Measurements from ENCODE around the gene BANP. TPM values are rescaled to one million over a fixed set of nuclear protein-coding genes. Genes with fewer than 3 reads are reported as not detected.
A peak's percentile ranks its signal among the peaks of the same experiment; 100 is the strongest.

The BANP gene
- total RNA-seq, 1 experiment from 2014 or later: 18.4 TPM

DNA sequence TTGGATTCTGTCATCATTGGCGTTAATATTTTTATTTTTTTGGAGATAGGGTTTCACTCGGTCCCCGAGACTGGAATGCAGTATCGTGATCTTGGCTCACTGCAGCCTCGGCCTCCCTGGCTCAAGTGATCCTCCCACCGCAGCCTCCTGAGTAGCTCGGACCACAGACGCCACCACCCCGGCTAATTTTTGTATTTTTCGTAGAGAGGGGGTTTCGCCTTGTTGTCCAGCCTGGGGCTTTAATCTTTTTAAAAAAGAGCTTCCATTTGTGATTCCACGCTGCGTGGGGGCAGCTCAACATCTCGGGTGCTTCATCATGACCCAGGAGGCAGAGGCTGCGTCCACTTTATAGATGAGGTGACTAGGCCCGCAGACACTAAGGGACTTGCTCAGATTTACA lies 1.5 kb downstream of the BANP start:
- DNase-seq: no peak
- no peaks in the 10 kb centered on the region for H3K4me1 ChIP-seq
- no peak overlapping the region; the same call in 1 of the 2 replicates for H3K4me3 ChIP-seq
- H3K36me3 ChIP-seq: peaks cover 3% of the 10 kb centered on the region
- H3K27ac ChIP-seq: no peak overlapping the region
- no peaks in the 10 kb centered on the region for H3K9me3 ChIP-seq (replicated peaks)
- H3K27me3 ChIP-seq: no peaks in the 10 kb centered on the region

DNA sequence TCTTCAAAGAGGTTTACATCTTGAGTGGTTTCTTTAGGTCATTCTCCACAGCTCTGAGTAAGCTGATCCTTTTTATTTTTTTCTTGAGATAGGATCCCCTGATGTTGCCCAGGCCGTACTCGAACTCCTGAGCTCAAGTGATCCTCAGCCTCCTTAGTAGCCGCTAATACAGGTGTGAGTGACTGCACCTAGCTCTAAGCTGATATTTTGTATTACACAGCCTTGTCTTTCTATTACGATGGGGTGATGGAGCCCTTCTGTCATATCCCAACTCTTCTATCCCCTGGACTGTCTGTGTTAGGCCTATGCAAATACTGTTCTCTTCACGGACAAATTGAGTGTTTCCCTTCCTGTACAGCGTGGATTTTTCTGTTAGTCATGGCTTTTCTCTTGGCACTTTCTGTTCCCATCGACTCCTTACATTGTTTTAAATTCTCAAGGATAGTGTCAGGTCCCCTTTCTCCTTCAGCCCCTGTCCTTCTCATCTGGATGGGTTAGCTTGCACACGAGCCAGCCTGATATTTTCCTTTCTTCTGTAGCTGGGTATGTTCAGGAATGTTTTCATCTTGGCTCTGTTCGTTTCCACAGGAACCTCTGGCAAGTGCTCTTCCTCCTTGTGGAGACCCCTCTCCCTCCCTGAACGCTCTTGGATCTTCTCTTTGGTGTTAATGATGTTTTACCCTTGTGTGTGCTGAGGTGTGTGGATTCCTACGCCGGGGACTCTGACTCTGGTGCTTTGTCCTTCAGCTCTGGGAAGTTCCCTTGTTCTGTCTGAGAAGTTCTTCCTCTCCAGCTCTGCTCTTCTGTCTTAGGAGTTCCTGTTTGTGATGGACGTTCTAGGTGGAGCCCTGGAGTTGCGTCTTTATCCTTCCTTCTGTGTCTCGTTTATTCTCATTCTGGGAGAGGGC lies 2.3 kb downstream of the BANP start:
- Histone ChIP-seq H3K27ac (no peak overlapping the region), H3K27me3 (no peaks in the 10 kb centered on the region), H3K4me3 (no peak overlapping the region), H3K9me3 (replicated peaks) (no peaks in the 10 kb centered on the region), H3K4me1 (no peaks in the 10 kb centered on the region), H3K36me3 (peaks cover 3% of the 10 kb centered on the region)
- DNase-seq: no peak

DNA sequence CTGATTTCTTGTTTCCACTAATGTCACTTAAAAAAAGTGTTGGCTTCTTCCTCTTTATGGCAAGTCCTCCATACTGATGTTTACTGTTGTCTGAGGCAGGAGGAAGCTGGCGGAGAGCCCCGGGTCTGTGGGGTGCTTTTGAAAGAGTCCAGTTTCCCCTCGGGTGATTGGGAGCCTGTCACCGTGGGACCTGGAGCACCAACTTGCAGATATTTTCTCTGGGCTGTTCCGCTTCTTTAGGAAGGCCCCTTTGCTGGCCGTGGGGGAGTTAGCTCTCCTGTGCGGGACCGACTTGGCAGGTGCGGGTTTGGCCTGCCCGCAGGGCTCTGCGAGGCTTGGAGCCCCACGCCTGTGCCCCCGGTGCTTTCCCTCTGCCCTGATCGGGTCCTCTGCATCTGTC lies 3.1 kb downstream of the BANP start:
- Histone ChIP-seq H3K27ac (no peak overlapping the region), H3K4me1 (no peaks in the 10 kb centered on the region), H3K27me3 (no peaks in the 10 kb centered on the region), H3K4me3 (no peak overlapping the region), H3K9me3 (replicated peaks) (no peaks in the 10 kb centered on the region), H3K36me3 (peaks cover 3% of the 10 kb centered on the region)
- no peak for DNase-seq

DNA sequence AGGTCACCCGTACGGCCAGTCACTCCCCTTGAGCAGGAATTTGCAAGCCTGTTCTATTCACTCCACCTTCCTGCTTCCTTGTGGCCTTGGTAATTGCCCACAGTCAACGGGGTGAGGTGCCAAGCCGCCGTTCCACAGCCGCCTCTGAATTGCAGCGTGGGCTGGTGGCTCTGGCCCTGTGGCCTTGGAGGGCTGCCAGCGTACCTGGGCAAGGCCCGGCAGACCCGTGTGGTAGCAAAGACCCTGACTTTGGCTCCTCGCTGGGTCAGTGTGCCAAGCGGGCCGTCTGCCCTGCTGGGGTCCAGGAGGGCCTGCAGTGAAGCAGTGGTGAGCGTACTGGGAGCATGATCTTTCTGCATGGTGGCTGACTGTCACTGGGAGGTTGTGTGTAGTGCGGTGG lies 3.6 kb downstream of the BANP start:
- DNase-seq: no peak
- Histone ChIP-seq H3K27me3 (no peaks in the 10 kb centered on the region), H3K36me3 (peaks cover 3% of the 10 kb centered on the region), H3K9me3 (replicated peaks) (no peaks in the 10 kb centered on the region), H3K27ac (no peak overlapping the region), H3K4me1 (no peaks in the 10 kb centered on the region), H3K4me3 (no peak overlapping the region)

DNA sequence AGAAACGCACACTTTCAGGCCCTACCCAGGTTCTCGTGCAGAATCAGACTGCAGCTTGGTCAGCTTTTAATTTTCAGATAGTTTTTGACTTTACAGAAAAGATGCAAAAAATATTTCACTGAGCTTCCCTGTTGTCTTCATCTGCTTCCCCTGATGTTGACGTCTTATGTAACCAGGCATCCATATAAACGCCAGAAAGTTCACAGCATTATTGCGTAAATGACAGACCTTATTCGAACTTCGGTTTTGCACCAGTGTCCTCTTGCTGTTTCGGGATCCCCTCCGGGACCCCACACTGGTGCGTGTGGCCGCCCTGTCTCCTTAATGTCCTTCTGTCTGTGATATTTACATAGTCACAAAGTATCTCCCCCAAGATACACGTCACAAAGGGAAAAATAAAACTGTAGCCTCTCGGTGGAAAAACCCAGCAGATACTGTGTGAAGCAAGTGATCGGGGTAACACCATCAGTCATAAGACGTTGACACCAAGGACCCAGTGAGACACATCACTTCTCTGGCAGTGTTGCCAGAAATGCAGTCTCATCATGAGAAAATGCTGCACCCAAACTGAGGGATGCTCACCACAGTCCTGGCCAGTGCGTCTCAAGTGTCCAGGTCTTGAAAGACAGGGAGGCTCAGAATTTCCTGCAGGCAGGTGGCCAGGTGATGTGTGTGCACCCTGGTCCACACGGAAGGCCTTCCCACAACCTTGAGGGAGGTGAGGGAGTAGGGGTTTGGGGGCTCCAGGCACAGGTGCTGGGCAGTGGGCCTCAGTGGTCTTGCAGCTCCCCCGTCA lies 4.3 kb downstream of the BANP start:
- H3K27ac ChIP-seq: no peak overlapping the region
- DNase-seq: no peak
- H3K4me1 ChIP-seq: no peaks in the 10 kb centered on the region
- H3K27me3 ChIP-seq: no peaks in the 10 kb centered on the region
- H3K36me3 ChIP-seq: peaks cover 3% of the 10 kb centered on the region
- no peak overlapping the region for H3K4me3 ChIP-seq
- no peaks in the 10 kb centered on the region for H3K9me3 ChIP-seq (replicated peaks)

DNA sequence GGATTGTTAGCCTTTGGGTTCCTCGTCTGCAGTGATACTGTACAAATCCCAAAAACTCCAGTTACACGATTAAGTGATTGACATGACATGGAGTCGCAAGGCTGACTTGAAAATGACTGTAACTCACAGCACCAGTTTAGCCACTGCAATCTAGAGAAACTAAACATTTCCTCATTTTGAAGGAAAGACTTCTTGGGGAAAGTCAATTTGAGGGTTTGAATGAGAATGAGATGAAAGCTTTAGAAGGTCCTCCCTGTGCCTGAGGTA lies 4.8 kb downstream of the BANP start:
- no peak for DNase-seq
- Histone ChIP-seq H3K4me1 (no peaks in the 10 kb centered on the region), H3K9me3 (replicated peaks) (no peaks in the 10 kb centered on the region), H3K36me3 (peaks cover 3% of the 10 kb centered on the region), H3K27me3 (no peaks in the 10 kb centered on the region), H3K27ac (no peak overlapping the region), H3K4me3 (no peak overlapping the region)

DNA sequence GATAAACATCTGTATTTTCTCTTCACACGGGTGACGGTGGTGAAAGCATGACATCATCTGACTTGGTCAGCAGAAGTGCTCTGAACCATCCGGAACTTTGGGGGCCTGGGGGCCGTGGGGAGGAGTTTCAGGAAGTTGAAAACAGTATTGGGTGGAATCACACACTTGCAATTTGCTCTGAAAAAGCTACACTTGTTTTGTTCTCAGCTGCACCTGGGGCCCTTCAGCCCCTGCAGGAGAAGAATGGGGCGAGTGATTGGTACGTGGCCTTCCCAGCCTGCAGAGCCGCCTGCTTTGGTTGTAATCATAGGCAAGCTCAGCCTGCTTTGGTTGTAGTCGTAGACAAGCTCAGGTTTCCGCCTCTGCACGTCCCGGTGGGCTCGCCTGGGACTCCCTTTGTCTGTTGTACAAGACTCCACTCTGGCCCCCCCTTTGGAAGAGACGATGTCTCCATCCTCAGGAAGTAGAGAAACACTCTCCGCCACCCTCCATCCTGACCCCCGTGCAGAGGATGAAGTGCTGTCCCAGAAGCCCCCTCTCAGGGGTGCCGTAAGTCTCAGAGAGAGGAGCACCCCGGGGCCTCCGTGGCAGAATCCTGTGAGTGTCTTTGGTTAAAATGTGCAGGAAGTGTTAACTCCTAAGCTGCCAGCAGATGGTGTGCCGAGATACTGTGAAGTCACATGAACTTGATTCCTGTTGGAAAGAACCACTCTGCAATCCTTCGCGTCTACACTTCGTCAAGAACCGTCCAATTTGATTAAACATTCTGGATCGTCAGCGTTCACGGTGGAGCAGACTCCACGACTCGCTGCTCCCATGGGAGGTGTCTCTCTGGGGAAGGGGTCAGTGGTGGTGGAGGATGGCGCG lies 5.4 kb downstream of the BANP start:
- peaks cover 3% of the 10 kb centered on the region for H3K36me3 ChIP-seq
- no peak overlapping the region for H3K4me3 ChIP-seq
- no peak overlapping the region for H3K27ac ChIP-seq
- H3K4me1 ChIP-seq: no peaks in the 10 kb centered on the region
- peak in 1 of 2 experiments; percentile 25 for DNase-seq
- no peaks in the 10 kb centered on the region for H3K27me3 ChIP-seq
- H3K9me3 ChIP-seq (replicated peaks): no peaks in the 10 kb centered on the region

DNA sequence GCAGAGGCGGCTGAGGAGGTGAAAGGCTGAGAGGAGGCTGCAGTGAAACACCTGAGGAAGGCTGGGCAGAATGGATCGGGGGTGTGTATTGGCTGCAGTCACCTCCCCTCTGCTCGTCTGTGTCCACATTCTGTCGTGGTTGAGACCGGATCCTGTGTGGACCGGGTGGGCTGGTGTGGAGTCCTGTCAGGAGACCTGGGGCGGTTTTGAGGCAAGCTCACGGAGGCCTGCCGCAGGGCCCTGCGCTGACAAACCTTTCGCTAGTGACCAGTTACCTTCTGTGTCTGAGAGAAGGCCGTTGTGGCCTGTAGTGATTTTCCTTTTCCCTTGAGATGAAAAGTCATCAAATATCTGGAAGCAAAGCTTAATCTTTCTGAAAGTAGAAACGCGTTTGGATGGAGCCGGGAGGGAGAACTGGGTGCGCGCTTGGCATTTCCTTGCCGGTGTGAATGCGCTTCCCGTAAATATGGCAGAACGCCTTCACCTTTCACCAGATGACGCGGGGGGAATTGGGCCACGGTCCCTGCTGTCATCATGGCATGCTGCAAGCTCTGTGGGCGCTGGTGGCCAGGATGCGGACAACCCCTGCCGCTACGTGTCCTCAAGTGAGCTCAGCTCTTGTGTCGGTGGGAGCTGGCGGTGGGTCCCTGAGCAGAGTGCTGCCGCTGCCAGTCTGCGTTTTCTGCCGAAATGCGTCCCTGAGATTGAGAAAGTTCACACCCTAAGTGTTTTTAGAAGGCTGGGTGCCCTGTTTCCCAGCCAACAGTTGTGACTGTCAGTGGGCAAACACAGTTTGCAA lies 6.3 kb downstream of the BANP start:
- no peaks in the 10 kb centered on the region for H3K27me3 ChIP-seq
- H3K9me3 ChIP-seq (replicated peaks): no peaks in the 10 kb centered on the region
- H3K27ac ChIP-seq: no peak overlapping the region
- H3K4me3 ChIP-seq: no peak overlapping the region
- DNase-seq: no peak
- no peaks in the 10 kb centered on the region for H3K4me1 ChIP-seq
- peaks cover 3% of the 10 kb centered on the region for H3K36me3 ChIP-seq

DNA sequence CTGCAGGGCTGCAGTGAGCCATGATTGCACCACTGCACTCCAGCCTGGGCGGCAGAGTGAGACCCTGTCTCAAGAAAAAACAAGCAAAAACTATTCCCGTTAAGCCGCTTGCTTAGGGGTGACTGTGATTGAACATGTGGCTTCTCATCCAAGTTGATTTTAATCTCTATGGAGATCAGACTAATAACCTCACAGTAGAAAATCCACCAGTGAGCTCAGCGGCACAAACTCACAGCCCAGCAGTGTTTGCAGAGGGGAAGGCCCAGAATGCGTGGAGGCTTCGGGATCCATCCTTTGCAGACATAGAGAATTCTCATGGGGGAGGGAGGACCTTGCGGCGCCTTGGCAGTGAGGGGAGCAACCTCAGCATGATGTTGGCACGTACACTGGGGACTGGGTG lies 7.4 kb downstream of the BANP start:
- H3K9me3 ChIP-seq (replicated peaks): no peaks in the 10 kb centered on the region
- no peak overlapping the region for H3K4me3 ChIP-seq
- no peaks in the 10 kb centered on the region for H3K27me3 ChIP-seq
- no peaks in the 10 kb centered on the region for H3K4me1 ChIP-seq
- no peak for DNase-seq
- no peak overlapping the region for H3K27ac ChIP-seq
- peaks cover 3% of the 10 kb centered on the region for H3K36me3 ChIP-seq

DNA sequence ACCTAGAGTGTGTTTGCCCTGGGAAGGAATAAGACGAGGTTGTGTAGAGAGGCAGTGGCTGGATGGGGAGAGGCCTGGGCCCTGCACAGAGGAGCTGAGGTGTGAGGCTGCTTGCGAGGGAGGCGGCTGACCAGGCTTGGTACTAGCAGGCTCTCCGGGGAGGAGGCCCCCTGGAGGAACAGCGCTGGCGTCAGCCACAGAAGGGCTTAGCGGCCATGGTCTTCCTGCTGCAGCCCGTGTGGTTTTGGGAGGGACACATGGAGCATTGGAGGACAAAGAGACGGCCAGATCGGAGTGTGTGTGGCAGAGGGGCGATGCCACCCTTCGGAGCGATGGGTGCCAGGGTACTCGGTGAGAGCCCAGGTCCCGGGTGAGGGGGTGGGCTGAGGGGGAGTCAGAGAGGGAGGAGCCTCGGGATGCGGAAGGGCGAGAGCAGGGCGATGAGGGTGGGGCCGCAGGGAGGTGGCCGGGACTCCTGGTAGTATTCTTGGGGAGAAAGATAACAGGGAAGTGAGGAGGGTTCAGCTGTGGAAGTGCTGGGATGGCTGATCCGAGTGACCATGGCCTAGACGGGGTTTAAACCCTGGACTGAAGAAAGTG lies 8.3 kb downstream of the BANP start:
- no peak for DNase-seq
- Histone ChIP-seq H3K36me3 (peaks cover 3% of the 10 kb centered on the region), H3K9me3 (replicated peaks) (no peaks in the 10 kb centered on the region), H3K4me1 (no peaks in the 10 kb centered on the region), H3K27me3 (no peaks in the 10 kb centered on the region), H3K4me3 (no peak overlapping the region), H3K27ac (no peak overlapping the region)

DNA sequence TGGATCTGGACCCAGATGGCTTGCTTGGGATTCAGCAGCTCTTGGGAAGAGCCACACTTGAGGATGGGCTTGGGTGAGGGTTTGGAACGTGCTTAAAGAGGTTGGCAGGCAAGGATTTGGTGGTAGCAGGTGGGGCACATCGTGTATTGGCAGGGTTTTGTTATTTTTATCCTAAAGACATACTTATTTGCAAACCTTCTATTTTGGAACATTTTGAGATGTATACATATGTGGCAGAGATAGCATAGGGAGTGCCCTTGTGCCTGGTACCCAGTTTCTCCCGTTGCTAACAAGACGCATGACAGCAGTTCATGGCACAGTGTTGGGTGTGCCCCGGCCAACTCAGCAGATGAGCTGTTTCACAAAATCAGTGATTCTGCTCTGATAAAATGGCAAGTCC lies 9.1 kb downstream of the BANP start:
- Histone ChIP-seq H3K27ac (no peak overlapping the region), H3K36me3 (peaks cover 3% of the 10 kb centered on the region), H3K4me1 (no peaks in the 10 kb centered on the region), H3K9me3 (replicated peaks) (no peaks in the 10 kb centered on the region), H3K4me3 (no peak overlapping the region), H3K27me3 (no peaks in the 10 kb centered on the region)
- no peak for DNase-seq

DNA sequence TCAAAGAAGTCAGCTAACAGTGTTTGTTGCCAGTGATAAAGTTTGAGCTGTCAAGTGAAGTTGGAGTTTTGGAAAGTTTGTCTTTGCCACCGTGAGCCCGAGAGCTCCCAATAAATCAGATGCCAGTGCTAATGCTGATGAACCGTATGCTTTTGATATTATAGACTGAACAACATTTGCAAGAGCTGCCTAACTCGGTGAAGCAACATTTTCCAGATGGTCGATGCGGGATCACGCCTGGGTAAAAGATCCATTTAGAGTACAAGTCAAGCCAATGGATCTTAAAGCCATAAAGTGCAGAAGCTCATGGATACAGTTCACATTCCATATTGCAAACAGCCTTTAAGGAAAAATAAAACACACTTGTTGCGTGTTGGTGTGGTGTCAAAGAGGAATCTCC lies 9.6 kb downstream of the BANP start:
- DNase-seq: no peak
- Histone ChIP-seq H3K27ac (no peak overlapping the region), H3K36me3 (peaks cover 3% of the 10 kb centered on the region), H3K4me1 (no peaks in the 10 kb centered on the region), H3K9me3 (replicated peaks) (no peaks in the 10 kb centered on the region), H3K27me3 (no peaks in the 10 kb centered on the region), H3K4me3 (no peak overlapping the region)

DNA sequence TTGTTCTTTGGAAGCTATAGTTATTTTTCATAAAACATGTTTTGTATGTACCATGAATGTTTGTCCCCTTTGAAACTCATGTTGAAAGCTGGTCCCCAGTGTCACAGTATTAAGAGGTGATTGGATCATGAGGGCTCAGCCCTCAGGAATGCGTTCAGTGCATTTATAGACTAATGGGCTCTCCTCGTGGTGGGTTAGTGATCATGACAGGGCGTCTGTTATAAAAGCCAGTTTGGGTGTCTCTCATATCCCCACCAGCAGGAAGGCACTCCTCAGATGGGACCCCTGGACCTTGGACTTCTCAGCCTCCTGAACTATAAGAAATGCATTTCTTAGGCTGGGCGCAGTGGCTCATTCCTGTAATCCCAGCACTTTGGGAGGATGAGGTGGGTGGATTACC lies 10.4 kb downstream of the BANP start:
- no peak for DNase-seq

DNA sequence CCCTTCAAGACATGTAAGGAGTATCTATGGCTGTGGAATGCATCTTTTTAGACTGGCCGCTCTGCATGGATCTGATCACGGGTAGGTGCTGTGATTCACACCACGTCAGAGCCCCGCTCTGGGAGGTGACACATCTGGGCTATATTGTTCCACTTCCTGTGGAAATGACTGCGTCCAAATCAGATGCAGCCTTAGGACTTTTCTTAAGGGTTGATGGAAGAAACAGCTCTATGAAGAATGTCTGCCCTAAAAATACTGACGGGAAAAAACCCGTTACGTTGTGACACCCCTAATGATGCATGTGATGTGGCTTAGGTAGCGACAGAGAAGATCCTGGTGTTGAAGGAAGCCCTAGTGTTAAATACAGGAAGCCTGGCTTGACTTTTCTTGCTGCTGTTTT lies 12.2 kb downstream of the BANP start:
- Histone ChIP-seq H3K4me1 (no peaks in the 10 kb centered on the region), H3K4me3 (no peak overlapping the region), H3K36me3 (no peaks in the 10 kb centered on the region), H3K27ac (no peak overlapping the region), H3K27me3 (no peaks in the 10 kb centered on the region), H3K9me3 (replicated peaks) (no peaks in the 10 kb centered on the region)
- DNase-seq: no peak

More for the DNA sequence above, 10.4 kb downstream of the BANP start:
- Histone ChIP-seq H3K4me3 (no peak overlapping the region), H3K27me3 (no peaks in the 10 kb centered on the region), H3K9me3 (replicated peaks) (no peaks in the 10 kb centered on the region), H3K27ac (no peak overlapping the region), H3K36me3 (peaks cover 3% of the 10 kb centered on the region), H3K4me1 (no peaks in the 10 kb centered on the region)

All from SJCRH30 (cell line).